Loucy (cell line): Measurements from ENCODE around the gene CCDC177.

Experiments
- H2AFZ ChIP-seq: fragments of 200-600 bp; sonication (generic); 2 replicates; pipeline ENCODE4 v1.6.0; 2016; ENCODE audit warnings: antibody characterized with exemption, mild to moderate bottlenecking, low read length, moderate library complexity
- H3F3A ChIP-seq: fragments of 200-600 bp; 2 replicates; pipeline ENCODE4 v1.6.0; 2016; ENCODE audit warnings: antibody characterized with exemption, low read depth, mild to moderate bottlenecking
- H3K27me3 ChIP-seq: fragments of 200-600 bp; sonication (generic); 2 replicates; pipeline ENCODE4 v1.6.1; 2014; ENCODE audit warnings: low read length, mild to moderate bottlenecking; ENCODE audit not compliant: insufficient read depth, poor library complexity, severe bottlenecking
- H3K36me3 ChIP-seq: fragments of 200-600 bp; sonication (generic); 2 replicates; pipeline ENCODE4 v1.6.1; 2016; ENCODE audit warnings: low read length; ENCODE audit not compliant: insufficient read depth
- H3K4me1 ChIP-seq: fragments of 200-600 bp; sonication (generic); 2 replicates; pipeline ENCODE4 v1.5.1; 2014; ENCODE audit warnings: low read length, mild to moderate bottlenecking; ENCODE audit not compliant: insufficient read depth, poor library complexity, severe bottlenecking
- H3K4me2 ChIP-seq: fragments of 200-600 bp; sonication (generic); 2 replicates; pipeline ENCODE4 v1.6.0; 2014; ENCODE audit warnings: antibody characterized with exemption, low read length, low read depth, mild to moderate bottlenecking; ENCODE audit not compliant: poor library complexity, severe bottlenecking
- H3K4me3 ChIP-seq: fragments of 200-600 bp; sonication (generic); 2 replicates; pipeline ENCODE4 v1.5.1; 2014; ENCODE audit warnings: low read length, mild to moderate bottlenecking, mixed read lengths; ENCODE audit not compliant: poor library complexity, severe bottlenecking
- H3K79me2 ChIP-seq: fragments of 200-600 bp; sonication (generic); 2 replicates; pipeline ENCODE4 v1.6.1; 2014; ENCODE audit warnings: low read length; ENCODE audit not compliant: insufficient read depth
- H3K9ac ChIP-seq: fragments of 200-600 bp; sonication (generic); 2 replicates; pipeline ENCODE4 v1.6.0; 2014; ENCODE audit warnings: mild to moderate bottlenecking, low read depth, low read length, moderate library complexity; ENCODE audit not compliant: poor library complexity, severe bottlenecking
- H3K9me2 ChIP-seq: fragments of 200-600 bp; sonication (generic); replicated peaks from 2 replicates; pipeline ENCODE4 v1.6.1; 2016; ENCODE audit warnings: low read depth, low read length, mixed read lengths
- H3K9me3 ChIP-seq: fragments of 200-600 bp; sonication (generic); 2 replicates; pipeline ENCODE4 v1.6.1; 2014; ENCODE audit warnings: mild to moderate bottlenecking, antibody characterized with exemption, low read length, low read depth; ENCODE audit not compliant: insufficient read depth
- H4K20me1 ChIP-seq: fragments of 200-600 bp; sonication (generic); 2 replicates; pipeline ENCODE4 v1.6.0; 2014; ENCODE audit warnings: antibody characterized with exemption, low read length, mild to moderate bottlenecking; ENCODE audit not compliant: insufficient read depth, poor library complexity, severe bottlenecking
- CTCF ChIP-seq: fragments of 200-600 bp; sonication (generic); conservative IDR thresholded peaks from 2 replicates; pipeline ENCODE4 v1.5.1; 2014; ENCODE audit warnings: mild to moderate bottlenecking, antibody characterized with exemption, low read length
- EZH2phosphoT487 ChIP-seq: fragments of 200-600 bp; IDR thresholded peaks from 2 replicates; pipeline ENCODE4 v1.6.1; 2018; ENCODE audit warnings: antibody characterized with exemption, mild to moderate bottlenecking, moderate library complexity, borderline replicate concordance

Gene CCDC177

GRCh38 chr14:69610020-69610873, 35.6 kb upstream of the CCDC177 start:
- H3K36me3 ChIP-seq = no peaks in the 10 kb centered on the region
- peak overlapping the region; percentile 79 for H3K4me3 ChIP-seq
- H3K9me2 ChIP-seq = no peaks in the 10 kb centered on the region
- no peaks in the 10 kb centered on the region for H3K9me3 ChIP-seq
- peaks cover 22% of the 10 kb centered on the region for H4K20me1 ChIP-seq
- H2AFZ ChIP-seq = peak overlapping the region; percentile 68
- TF ChIP-seq EZH2phosphoT487 = no peak
- TF ChIP-seq CTCF = no peak
- no peaks in the 10 kb centered on the region for H3K27me3 ChIP-seq
- peaks cover 43% of the 10 kb centered on the region for H3K79me2 ChIP-seq
- peak overlapping the region; percentile 96 for H3K4me2 ChIP-seq
- H3F3A ChIP-seq = no peaks in the 10 kb centered on the region
- H3K9ac ChIP-seq = peak overlapping the region; percentile 83
- peaks cover 44% of the 10 kb centered on the region for H3K4me1 ChIP-seq

- peaks cover 14% of the 10 kb centered on the region for H3K4me1 ChIP-seq
- no peaks in the 10 kb centered on the region for H4K20me1 ChIP-seq
- H3K4me2 ChIP-seq = no peak overlapping the region
- 0 out of 2 replicates have a peak, but pooled peaks cover 9% of the 10 kb centered on the region for H3K79me2 ChIP-seq
- H3K9ac ChIP-seq = no peak overlapping the region
- no peaks in the 10 kb centered on the region for H3K9me2 ChIP-seq
- no peaks in the 10 kb centered on the region for H3F3A ChIP-seq
- no peaks in the 10 kb centered on the region for H3K9me3 ChIP-seq
- no peak overlapping the region for H3K4me3 ChIP-seq
- TF ChIP-seq CTCF = no peak
- no peak for TF ChIP-seq EZH2phosphoT487
- no peaks in the 10 kb centered on the region for H3K36me3 ChIP-seq
- H2AFZ ChIP-seq = peak overlapping the region; percentile 64; the same call in 1 of the 2 replicates
- H3K27me3 ChIP-seq = no peaks in the 10 kb centered on the region
Observed at GRCh38 chr14:69606258-69607184, 31.9 kb upstream of the CCDC177 start.

GRCh38 chr14:69605738-69606137, 31.1 kb upstream of the CCDC177 start:
- Histone ChIP-seq H2AFZ (peak overlapping the region; percentile 64; the same call in 1 of the 2 replicates), H3K9me2 (no peaks in the 10 kb centered on the region), H3K9me3 (no peaks in the 10 kb centered on the region), H3K36me3 (no peaks in the 10 kb centered on the region), H3F3A (no peaks in the 10 kb centered on the region), H4K20me1 (no peaks in the 10 kb centered on the region), H3K4me2 (no peak overlapping the region), H3K4me3 (no peak overlapping the region), H3K9ac (no peak overlapping the region), H3K27me3 (no peaks in the 10 kb centered on the region), H3K4me1 (peaks cover 11% of the 10 kb centered on the region), H3K79me2 (0 out of 2 replicates have a peak, but pooled peaks cover 9% of the 10 kb centered on the region)
- TF ChIP-seq EZH2phosphoT487 (no peak), CTCF (no peak)
